ENCODE measurements around the gene MEOX2.

The MEOX2 gene

GRCh38 chr7:15680446-15680845 is 6.0 kb downstream of the MEOX2 start:
- DNase-seq = no peak

- DNase-seq = no peak
Measured at GRCh38 chr7:15679306-15679705, 7.2 kb downstream of the MEOX2 start.

GRCh38 chr7:15678653-15679052 is 7.8 kb downstream of the MEOX2 start:
- DNase-seq = no peak

- DNase-seq = no peak
Measured at GRCh38 chr7:15675379-15675778, 11.1 kb downstream of the MEOX2 start.

- DNase-seq = no peak
Measured at GRCh38 chr7:15674586-15674985, 11.9 kb downstream of the MEOX2 start.

- no peak for DNase-seq
Measured at GRCh38 chr7:15669443-15670090, 16.9 kb downstream of the MEOX2 start.

GRCh38 chr7:15667991-15668390 is 18.5 kb downstream of the MEOX2 start:
- no peak for DNase-seq

- DNase-seq = no peak
Measured at GRCh38 chr7:15662451-15662850, 24.0 kb downstream of the MEOX2 start.

GRCh38 chr7:15658247-15658646 is 28.2 kb downstream of the MEOX2 start:
- no peak for DNase-seq

GRCh38 chr7:15652776-15653290 is 33.6 kb downstream of the MEOX2 start:
- DNase-seq = no peak

GRCh38 chr7:15651693-15652092 is 34.8 kb downstream of the MEOX2 start:
- DNase-seq = no peak

GRCh38 chr7:15650787-15651186 is 35.7 kb downstream of the MEOX2 start:
- no peak for DNase-seq

GRCh38 chr7:15648461-15648961 is 38.0 kb downstream of the MEOX2 start:
- no peak for DNase-seq

GRCh38 chr7:15647309-15647708 is 39.2 kb downstream of the MEOX2 start:
- DNase-seq = no peak

GRCh38 chr7:15643000-15643705 is 43.3 kb downstream of the MEOX2 start:
- no peak for DNase-seq

- no peak for DNase-seq
Measured at GRCh38 chr7:15628876-15629275, 57.6 kb downstream of the MEOX2 start.

GRCh38 chr7:15626041-15626440 is 60.4 kb downstream of the MEOX2 start:
- DNase-seq = no peak

- DNase-seq = no peak
Measured at GRCh38 chr7:15625466-15625865, 61.0 kb downstream of the MEOX2 start.

GRCh38 chr7:15621468-15621867 is 65.0 kb downstream of the MEOX2 start:
- DNase-seq = no peak

- no peak for DNase-seq
Measured at GRCh38 chr7:15620491-15621185, 65.8 kb downstream of the MEOX2 start.

GRCh38 chr7:15618275-15618674 is 68.2 kb downstream of the MEOX2 start:
- DNase-seq = no peak

GRCh38 chr7:15612205-15612604 is 74.3 kb downstream of the MEOX2 start:
- no peak for DNase-seq

- DNase-seq = no peak
Measured at GRCh38 chr7:15610503-15610902, 76.0 kb downstream of the MEOX2 start.

- no peak for DNase-seq
Measured at GRCh38 chr7:15609287-15609686, 77.2 kb downstream of the MEOX2 start.

Data from midbrain (tissue), 1 donor.